Endothelial cell of umbilical vein (primary cell): ENCODE measurements around the gene TBC1D24. TPM values are rescaled to one million over a fixed set of nuclear protein-coding genes. Genes with fewer than 3 reads are reported as not detected.

Experiments used
- BruUV-seq: library from RNA; stranded (reverse); fragments of 400-500 nt; replicated peaks from 2 replicates; lab custom pipeline; 2021; lab: Mats Ljungman, UMichigan
- CTCF ChIA-PET: fragments of 300-600, 350-600 bp; sonication (Branson Sonifier 250); formaldehyde crosslinking; loops from one replicate; lab custom pipeline; 2021; ENCODE audit warnings: antibody characterized with exemption, inconsistent platforms; lab: Charles Lee
- POLR2A ChIA-PET: fragments of 300-600, 350-600 bp; sonication (Branson Sonifier 250); formaldehyde crosslinking; loops from one replicate; lab custom pipeline; 2021; ENCODE audit warnings: antibody characterized with exemption, inconsistent platforms; lab: Charles Lee
- DNase-seq: peaks from one replicate; pipeline ENCODE4 v3.0.0-alpha.2; 2011; ENCODE audit warnings: low read depth, low spot score
- FAIRE-seq: peaks from 2 replicates; lab custom pipeline; 2011; peaks lifted over from hg19 to GRCh38; lab: Jason Lieb, UNC
- H2AFZ ChIP-seq: 2 replicates; pipeline ENCODE4 v1.6.0; 2012; ENCODE audit warnings: low read depth, low read length, control low read depth, inconsistent platforms
- H3K27ac ChIP-seq: 2 replicates; pipeline ENCODE4 v1.5.1; 2011; ENCODE audit warnings: low read depth, mild to moderate bottlenecking, control low read depth, low read length, moderate library complexity; ENCODE audit not compliant: insufficient read depth
- H3K27me3 ChIP-seq, 2 experiments: 2 replicates each; pipeline versions ENCODE4 v1.6.0 to v1.6.1; 2011; ENCODE audit warnings: low read length in 2 of 2, mixed read lengths in 1 of 2; ENCODE audit not compliant: control insufficient read depth in 2 of 2, insufficient read depth in 2 of 2
- H3K36me3 ChIP-seq, 2 experiments: 2 replicates in 1 of 2; 3 replicates in 1 of 2; pipeline ENCODE4 v1.5.1; 2011; ENCODE audit warnings: low read length in 2 of 2, mild to moderate bottlenecking in 1 of 2, moderate library complexity in 1 of 2; ENCODE audit not compliant: control insufficient read depth in 2 of 2, insufficient read depth in 2 of 2; ENCODE audit errors: extremely low read depth in 1 of 2
- H3K4me1 ChIP-seq: 3 replicates; pipeline ENCODE4 v1.5.1; 2011; ENCODE audit warnings: mild to moderate bottlenecking, low read length; ENCODE audit not compliant: control insufficient read depth, insufficient read depth; ENCODE audit errors: extremely low read depth
- H3K4me2 ChIP-seq: 2 replicates; pipeline ENCODE4 v1.6.1; 2011; ENCODE audit warnings: low read length, control low read depth, mixed read lengths; ENCODE audit not compliant: insufficient read depth
- H3K4me3 ChIP-seq, 3 experiments: fragments of 200-600 bp in 1 of 3; sonication (generic), shearing (Covaris generic) in 1 of 3; replicated peaks in 1 of 3; 2 replicates each; pipeline ENCODE4 v1.5.1; 2011 to 2016; ENCODE audit warnings: control low read depth in 3 of 3, low read length in 3 of 3, mild to moderate bottlenecking in 2 of 3, inconsistent platforms in 1 of 3, low read depth in 1 of 3, moderate library complexity in 1 of 3; ENCODE audit not compliant: insufficient read depth in 1 of 3
- H3K79me2 ChIP-seq: 2 replicates; pipeline ENCODE4 v1.6.0; 2012; ENCODE audit warnings: low read length, inconsistent platforms; ENCODE audit not compliant: control insufficient read depth, insufficient read depth
- H3K9ac ChIP-seq: replicated peaks from 2 replicates; pipeline ENCODE3; 2011; ENCODE audit warnings: low read length, control low read depth; ENCODE audit not compliant: insufficient read depth; ENCODE audit errors: extremely low read depth
- H3K9me1 ChIP-seq: replicated peaks from 3 replicates; pipeline ENCODE4 v1.6.0; 2011; ENCODE audit warnings: mild to moderate bottlenecking, low read length; ENCODE audit not compliant: control insufficient read depth, insufficient read depth; ENCODE audit errors: extremely low read depth
- H3K9me3 ChIP-seq: replicated peaks from 2 replicates; pipeline ENCODE4 v1.5.1; 2012; ENCODE audit warnings: low read length, inconsistent platforms; ENCODE audit not compliant: control insufficient read depth, insufficient read depth
- H4K20me1 ChIP-seq: replicated peaks from 2 replicates; pipeline ENCODE3; 2011; ENCODE audit warnings: mild to moderate bottlenecking, low read length; ENCODE audit not compliant: control insufficient read depth, insufficient read depth; ENCODE audit errors: extremely low read depth
- FOS ChIP-seq: IDR thresholded peaks from 2 replicates; pipeline ENCODE4 v1.6.1; 2011; ENCODE audit warnings: mild to moderate bottlenecking, low read length, moderate library complexity, borderline replicate concordance; ENCODE audit not compliant: insufficient read depth
- GATA2 ChIP-seq: IDR thresholded peaks from 2 replicates; pipeline ENCODE4 v1.7.0; 2011; ENCODE audit warnings: low read depth, mild to moderate bottlenecking, moderate library complexity, mixed read lengths, low read length; ENCODE audit not compliant: insufficient read length, insufficient read depth
- JUN ChIP-seq: IDR thresholded peaks from 2 replicates; pipeline ENCODE4 v1.6.1; 2011; ENCODE audit warnings: borderline replicate concordance, low read depth; ENCODE audit not compliant: insufficient read length, insufficient read depth
- POLR2A ChIP-seq: IDR thresholded peaks from 2 replicates; pipeline ENCODE4 v1.6.1; 2012; ENCODE audit warnings: low read depth, mild to moderate bottlenecking, control low read depth, low read length
- POLR2AphosphoS5 ChIP-seq: IDR thresholded peaks from 2 replicates; pipeline ENCODE4 v1.6.1; 2012; ENCODE audit warnings: low read depth, mild to moderate bottlenecking, control low read depth, low read length, moderate library complexity; ENCODE audit not compliant: insufficient read depth
- dilution Hi-C: fragments of 300-500 bp; cut with MboI; formaldehyde crosslinking; loops from one replicate; pipeline ENCODE4 v1.15.0; 2019; ENCODE audit warnings: low sequenced_read_pairs; ENCODE audit not compliant: extremely low pct_ligation_motif_present
- intact Hi-C: fragments of 100-400 bp; cut with micrococcal nuclease; formaldehyde crosslinking; loops from one replicate; pipeline ENCODE4 v1.10.0; 2022
- polyA plus RNA-seq, 4 experiments: library from polyadenylated mRNA; depleted of rRNA in 3 of 4; stranded (reverse) in 3 of 4; unstranded in 1 of 4; fragments of >200 nt; gene quantifications; 2 replicates each; pipeline versions ENCODE4 v1.2.1 to v1.2.3, GENCODE V29; 2011 to 2012; ENCODE audit warnings: missing spikeins in 1 of 4
- total RNA-seq: library from RNA; stranded (reverse); gene quantifications from 2 replicates; pipeline ENCODE4 v1.2.3, GENCODE V29; 2021
- TF ChIP-seq, protein P1 (sequence below), 2 donors: IDR thresholded peaks; 1 replicate in 1 of 2; 2 replicates in 1 of 2; pipeline ENCODE4 v1.5.1; 2011; ENCODE audit warnings: low read length in 2 of 2, mild to moderate bottlenecking in 2 of 2, moderate library complexity in 2 of 2, control low read depth in 1 of 2, inconsistent platforms in 1 of 2, low read depth in 1 of 2; ENCODE audit not compliant: insufficient read depth in 1 of 2; ENCODE audit errors: extremely low read depth in 1 of 2
- TF ChIP-seq, protein P2 (sequence below): IDR thresholded peaks from 2 replicates; pipeline ENCODE4 v1.6.1; 2011; ENCODE audit not compliant: insufficient read depth, insufficient read length

TBC1D24 gene
- total and polyA plus RNA-seq, 2 donors (not counting 3 experiments of a cell fraction or from before 2014, with no cell fraction given) = 8.1 to 22.8 TPM

DNA sequence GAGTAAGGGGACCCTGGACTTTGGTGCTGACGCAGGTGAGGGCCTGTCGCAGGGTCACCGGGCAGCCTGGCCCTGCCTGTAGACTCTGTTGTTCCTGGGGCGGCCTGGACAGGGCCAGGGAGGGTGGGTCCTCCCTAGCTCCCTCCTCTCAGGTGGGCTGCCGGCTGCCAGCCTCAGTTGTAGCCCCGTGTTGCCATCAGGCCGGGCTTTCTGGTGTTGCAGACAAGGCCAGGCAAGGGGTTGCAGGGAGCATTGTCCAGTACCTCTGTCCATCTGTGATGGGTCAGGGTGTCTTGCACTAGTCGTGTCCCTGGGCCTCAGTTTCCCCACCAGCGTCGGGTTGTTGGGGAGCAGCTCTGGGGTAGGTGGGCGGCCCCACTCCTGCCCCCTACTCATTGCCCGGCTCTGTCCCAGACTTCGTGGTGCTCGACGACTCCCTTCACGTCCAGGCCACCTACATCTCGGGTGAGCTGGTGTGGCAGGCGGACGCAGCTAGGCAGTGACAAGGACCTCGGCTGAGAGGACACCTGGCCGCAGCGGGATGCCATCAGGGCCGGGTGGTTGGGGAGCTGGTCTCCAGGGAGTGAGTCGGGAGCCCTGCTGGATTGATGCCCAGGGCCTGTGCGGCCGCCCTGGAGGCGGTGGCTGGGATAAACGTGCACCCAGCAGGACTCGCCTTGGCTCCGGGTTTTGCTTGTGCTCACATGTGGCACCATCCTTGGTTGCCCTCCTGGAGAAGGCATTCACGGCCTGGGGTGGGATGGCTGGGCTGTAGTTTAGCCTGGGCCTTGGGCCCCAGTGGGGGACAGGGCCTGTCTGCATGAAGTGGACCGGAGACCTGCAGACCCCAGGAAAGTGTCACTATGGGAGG, 54.4 kb downstream of the TBC1D24 start:
- TF ChIP-seq, protein P1, sequence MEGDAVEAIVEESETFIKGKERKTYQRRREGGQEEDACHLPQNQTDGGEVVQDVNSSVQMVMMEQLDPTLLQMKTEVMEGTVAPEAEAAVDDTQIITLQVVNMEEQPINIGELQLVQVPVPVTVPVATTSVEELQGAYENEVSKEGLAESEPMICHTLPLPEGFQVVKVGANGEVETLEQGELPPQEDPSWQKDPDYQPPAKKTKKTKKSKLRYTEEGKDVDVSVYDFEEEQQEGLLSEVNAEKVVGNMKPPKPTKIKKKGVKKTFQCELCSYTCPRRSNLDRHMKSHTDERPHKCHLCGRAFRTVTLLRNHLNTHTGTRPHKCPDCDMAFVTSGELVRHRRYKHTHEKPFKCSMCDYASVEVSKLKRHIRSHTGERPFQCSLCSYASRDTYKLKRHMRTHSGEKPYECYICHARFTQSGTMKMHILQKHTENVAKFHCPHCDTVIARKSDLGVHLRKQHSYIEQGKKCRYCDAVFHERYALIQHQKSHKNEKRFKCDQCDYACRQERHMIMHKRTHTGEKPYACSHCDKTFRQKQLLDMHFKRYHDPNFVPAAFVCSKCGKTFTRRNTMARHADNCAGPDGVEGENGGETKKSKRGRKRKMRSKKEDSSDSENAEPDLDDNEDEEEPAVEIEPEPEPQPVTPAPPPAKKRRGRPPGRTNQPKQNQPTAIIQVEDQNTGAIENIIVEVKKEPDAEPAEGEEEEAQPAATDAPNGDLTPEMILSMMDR (IDR thresholded peaks at IDR 0.05; ENCODE audit: extremely low read depth in 1 of 2, insufficient read depth in 1 of 2, low read depth in 1 of 2, low read length in 2 of 2) = no peak
- TF ChIP-seq, protein P2, sequence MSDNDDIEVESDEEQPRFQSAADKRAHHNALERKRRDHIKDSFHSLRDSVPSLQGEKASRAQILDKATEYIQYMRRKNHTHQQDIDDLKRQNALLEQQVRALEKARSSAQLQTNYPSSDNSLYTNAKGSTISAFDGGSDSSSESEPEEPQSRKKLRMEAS = no peak
- TF ChIP-seq GATA2 = no peak
- no peak for TF ChIP-seq FOS
- TF ChIP-seq POLR2AphosphoS5 = no peak
- TF ChIP-seq JUN = no peak
- TF ChIP-seq POLR2A = no peak
- Histone ChIP-seq H3K4me3 (no peak overlapping the region), H3K36me3 (peaks cover 2 to 35% of the 10 kb centered on the region in 2 experiments), H3K9ac (no peak overlapping the region), H2AFZ (no peak overlapping the region), H3K9me3 (no peaks in the 10 kb centered on the region), H3K4me1 (peaks cover 13% of the 10 kb centered on the region), H3K79me2 (no peaks in the 10 kb centered on the region), H3K4me2 (no peak overlapping the region), H3K27ac (no peak overlapping the region), H3K27me3 (no peaks in the 10 kb centered on the region), H4K20me1 (no peaks in the 10 kb centered on the region), H3K9me1 (no peaks in the 10 kb centered on the region)
- intact Hi-C loops = no loop called here
- ChIA-PET CTCF (no interaction called here), POLR2A (interaction anchor here (1.2 kb wide), 1 partner anchor 9 kb away, joined by 5 read pairs; the partner anchor contains the start of gene AMDHD2)
- no TSS peak for BruUV-seq
- DNase-seq = no peak
- dilution Hi-C loops = no loop called here
- no peak for FAIRE-seq
